Lower leg skin (tissue), 3 donors: ENCODE results near the gene APEH.

Experiments
- POLR2A ChIP-seq, 2 donors: fragments of 450-650 bp; IDR thresholded peaks; one replicate each; pipeline ENCODE4 v1.6.1; 2016 to 2017; ENCODE audit warnings: antibody characterized with exemption in 2 of 2, mild to moderate bottlenecking in 1 of 2, moderate library complexity in 1 of 2
- TF ChIP-seq, protein P1 (sequence below), 3 donors: fragments of 450-650 bp; IDR thresholded peaks; one replicate each; pipeline ENCODE4 v1.5.1; 2016; ENCODE audit warnings: antibody characterized with exemption in 3 of 3, mild to moderate bottlenecking in 3 of 3, moderate library complexity in 2 of 3

DNA sequence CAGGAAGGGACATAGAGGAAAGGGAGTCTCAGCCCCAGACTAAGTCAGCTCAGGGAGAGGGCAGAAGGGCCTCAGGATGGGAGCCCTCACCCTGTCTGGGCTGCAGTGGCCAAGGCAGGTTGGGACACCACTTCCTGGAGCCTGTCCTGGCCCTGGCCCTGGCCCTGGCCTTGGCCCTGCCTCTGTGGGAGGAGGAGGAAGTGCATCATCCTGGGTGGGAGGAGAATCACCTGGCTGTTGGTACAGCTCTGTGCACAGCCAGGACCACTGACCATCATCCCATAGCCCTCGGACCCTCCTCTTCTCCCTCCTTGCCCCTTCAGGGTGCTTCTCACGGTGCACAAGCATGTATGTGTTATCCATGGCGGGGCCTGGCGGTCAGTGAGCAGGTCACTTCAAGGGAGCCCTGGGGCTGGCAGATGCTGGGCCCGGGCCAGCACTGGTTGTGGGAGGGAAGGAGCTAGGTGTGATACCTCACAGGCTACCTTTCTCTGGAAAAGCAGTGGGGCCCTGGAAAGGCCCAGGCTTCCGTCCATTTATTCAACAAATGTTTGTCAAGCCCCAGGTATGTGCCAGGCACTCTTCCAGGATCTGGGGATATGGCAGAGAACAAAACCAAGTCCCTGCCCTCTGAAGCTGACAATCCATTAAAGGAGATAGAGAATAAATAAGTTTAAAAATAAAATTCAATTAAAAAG is 8.2 kb upstream of the APEH start:
- TF ChIP-seq, protein P1, sequence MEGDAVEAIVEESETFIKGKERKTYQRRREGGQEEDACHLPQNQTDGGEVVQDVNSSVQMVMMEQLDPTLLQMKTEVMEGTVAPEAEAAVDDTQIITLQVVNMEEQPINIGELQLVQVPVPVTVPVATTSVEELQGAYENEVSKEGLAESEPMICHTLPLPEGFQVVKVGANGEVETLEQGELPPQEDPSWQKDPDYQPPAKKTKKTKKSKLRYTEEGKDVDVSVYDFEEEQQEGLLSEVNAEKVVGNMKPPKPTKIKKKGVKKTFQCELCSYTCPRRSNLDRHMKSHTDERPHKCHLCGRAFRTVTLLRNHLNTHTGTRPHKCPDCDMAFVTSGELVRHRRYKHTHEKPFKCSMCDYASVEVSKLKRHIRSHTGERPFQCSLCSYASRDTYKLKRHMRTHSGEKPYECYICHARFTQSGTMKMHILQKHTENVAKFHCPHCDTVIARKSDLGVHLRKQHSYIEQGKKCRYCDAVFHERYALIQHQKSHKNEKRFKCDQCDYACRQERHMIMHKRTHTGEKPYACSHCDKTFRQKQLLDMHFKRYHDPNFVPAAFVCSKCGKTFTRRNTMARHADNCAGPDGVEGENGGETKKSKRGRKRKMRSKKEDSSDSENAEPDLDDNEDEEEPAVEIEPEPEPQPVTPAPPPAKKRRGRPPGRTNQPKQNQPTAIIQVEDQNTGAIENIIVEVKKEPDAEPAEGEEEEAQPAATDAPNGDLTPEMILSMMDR (IDR thresholded peaks at IDR 0.05), result no peak
- TF ChIP-seq POLR2A (IDR thresholded peaks at IDR 0.05), result no peak
